ENCODE data around the gene BBS9.
"Not testable (repeated sequence)": the region's sequence is repeated elsewhere in the genome, so short reads cannot be mapped to it uniquely, and the experiment has no call there.

Gene BBS9

DNA sequence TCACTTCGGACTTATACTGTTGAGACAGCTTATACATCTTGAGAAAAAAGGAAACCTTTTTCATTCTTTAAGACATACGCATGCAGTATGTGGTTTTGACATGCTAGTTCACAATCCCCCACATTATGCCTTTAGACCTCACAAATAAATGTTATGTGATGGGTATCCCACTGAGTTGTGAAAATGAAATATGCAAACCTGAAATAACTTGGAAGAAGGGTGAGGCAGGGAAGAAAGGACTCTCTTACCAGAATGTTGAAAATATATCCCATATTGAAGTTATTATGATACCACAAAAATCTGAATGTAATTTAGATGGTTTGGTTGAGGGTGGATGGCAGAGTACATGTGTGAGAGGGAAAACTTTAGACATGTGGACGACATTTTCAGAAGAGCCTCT is 379.8 kb downstream of the BBS9 start:
- DNase-seq = no peak

DNA sequence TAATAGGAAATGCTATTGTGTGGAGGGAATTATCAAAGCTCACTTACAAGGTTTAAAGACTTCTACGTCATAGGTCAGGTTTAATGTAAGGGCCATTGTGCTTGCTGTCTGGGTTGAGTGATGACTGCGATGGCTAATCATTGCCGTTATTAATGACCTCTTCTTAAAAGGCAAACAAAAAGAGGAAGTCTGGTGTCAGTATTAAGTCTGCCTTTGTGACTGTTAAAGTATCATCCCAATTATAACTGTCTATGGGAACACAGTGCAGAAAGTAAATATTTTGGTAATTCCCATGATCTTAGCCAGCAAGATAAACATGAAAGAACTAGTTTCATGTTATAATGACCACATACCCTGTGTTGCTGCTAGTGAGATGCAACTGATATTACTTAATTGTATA is 382.4 kb downstream of the BBS9 start:
- DNase-seq = no peak

DNA sequence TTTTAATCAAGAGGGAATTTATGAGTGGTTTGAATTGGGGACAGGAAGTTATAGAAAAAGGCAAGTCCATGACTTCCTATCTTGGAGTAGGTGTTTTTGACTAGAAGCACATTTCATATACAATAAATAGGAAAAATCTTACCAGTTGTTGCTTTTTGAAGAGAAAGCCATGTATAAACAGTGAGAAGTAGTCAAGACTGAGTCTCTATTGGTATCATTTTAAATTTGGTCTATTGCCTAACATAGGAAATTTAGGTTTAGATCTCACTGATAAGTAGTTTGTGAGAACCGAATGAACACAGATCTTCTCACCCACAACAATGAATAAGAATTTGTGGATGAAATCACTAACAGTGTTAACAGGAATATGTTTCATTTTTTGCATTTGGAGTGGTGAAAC is 387.2 kb downstream of the BBS9 start:
- no peak for DNase-seq

GRCh38 chr7:33517191-33517590 is 387.8 kb downstream of the BBS9 start:
- peak; percentile 70 for DNase-seq

GRCh38 chr7:33527008-33527407 is 397.6 kb downstream of the BBS9 start:
- DNase-seq = peak; percentile 21

DNA sequence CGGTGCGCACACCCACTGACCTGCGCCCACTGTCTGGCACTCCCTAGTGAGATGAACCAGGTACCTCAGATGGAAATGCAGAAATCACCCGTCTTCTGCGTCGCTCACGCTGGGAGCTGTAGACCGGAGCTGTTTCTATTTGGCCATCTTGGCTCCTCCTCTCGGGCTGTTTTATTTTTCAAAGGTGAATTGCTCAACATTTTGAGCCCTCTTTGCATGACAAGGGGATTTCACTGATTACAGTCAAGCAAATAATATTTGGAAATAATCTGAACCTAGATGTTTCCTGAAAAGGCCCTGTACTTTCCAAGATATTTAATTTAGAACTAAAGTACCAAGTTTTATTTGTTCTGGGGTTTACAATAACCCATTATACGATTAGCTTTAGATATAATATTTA is 398.2 kb downstream of the BBS9 start:
- DNase-seq = not testable (repeated sequence)

DNA sequence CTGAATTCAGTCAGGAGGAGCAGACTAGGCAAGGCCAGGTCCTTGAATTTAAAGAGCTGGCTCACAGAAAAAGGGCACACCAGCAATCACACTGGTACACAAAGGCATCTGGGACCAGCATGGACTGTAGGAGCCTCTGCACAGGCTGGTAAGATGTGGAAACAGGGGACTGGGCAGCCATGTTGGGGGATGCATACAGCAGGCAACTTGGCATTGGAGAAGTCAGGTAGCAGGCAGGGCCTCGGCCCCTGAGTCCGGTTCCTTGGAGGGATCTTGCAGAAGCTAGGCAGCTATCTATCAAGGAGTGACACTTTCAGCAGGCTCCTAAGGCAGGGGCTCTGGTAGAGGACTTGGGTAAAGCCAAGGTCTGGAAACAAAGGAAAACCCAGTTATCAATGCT is 399.7 kb downstream of the BBS9 start:
- no peak for DNase-seq

DNA sequence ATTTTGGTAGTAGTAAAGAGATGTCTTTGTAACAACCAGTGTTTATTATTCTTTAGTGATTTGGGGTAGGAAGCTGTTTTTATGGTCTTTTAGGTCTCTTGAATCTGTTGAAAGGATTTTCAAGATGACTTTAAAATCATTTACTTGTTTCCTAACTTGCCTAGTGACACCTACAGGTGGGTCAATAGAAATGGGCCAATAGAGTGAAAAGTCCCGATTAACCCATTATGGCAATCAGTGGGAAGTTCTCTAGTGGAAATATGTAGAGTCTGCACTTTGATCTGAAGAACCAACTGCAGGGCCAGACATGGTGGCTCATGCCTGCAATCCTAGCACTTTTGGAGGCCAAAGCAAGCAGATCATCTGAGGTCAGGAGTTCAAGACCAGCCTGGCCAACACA is 401.3 kb downstream of the BBS9 start:
- no peak for DNase-seq

DNA sequence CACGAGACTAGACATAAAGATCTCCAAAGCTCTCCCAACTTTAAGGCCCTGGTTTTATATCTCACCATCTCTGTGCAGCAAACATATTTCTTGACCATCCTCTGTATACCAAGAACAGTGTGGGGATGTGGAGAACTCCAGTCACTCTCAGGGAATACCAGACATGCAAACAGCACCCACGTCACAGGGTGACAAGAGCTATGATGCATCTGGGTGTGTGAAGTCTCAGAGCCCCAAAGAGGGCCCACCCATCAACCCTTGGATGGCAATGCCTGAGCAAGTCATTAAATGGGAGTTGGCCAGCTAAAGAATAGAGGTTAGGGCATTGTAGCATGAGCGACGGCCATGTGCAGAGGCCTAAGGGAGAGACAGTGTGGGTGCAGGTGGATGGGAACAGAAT is 402.5 kb downstream of the BBS9 start:
- DNase-seq = no peak

DNA sequence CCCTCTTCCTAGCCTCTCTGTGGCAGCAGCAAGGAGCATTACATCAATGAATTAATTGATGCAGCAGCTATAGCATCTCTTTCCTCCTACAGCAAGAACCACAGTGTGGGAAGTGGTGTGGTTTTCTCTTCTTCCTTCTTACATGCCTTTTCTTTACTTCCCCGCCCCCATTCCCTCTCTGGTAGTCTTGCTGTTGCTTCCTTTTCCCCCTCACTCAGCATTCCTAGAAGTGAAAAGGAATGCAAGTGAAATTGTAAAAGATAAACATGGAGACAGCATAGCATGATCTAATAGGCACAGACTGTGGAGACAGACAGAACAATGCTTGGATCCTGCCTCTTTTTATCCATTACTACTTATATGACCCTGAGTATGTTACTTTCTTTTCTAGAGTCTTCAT is 405.5 kb downstream of the BBS9 start:
- DNase-seq = no peak

DNA sequence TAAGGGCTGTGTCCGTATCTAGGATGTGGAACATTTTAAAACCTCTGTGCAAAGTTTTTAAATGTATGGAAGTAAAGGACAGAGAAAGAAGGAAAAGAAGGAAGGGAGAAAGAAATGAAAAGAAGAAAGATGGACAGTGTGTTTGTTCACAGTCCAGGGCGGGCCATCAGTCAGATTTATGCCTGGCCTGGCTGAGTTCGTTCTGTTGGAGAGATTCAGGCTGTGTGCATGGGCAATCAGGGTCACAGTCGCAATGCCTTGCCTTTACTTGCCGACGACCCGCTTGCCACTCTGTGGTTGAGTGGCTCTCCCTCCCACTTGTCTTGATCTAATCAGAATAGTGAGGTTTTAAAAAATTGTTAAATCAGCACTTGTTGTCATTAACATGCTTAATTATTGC is 406.6 kb downstream of the BBS9 start:
- DNase-seq = no peak

DNA sequence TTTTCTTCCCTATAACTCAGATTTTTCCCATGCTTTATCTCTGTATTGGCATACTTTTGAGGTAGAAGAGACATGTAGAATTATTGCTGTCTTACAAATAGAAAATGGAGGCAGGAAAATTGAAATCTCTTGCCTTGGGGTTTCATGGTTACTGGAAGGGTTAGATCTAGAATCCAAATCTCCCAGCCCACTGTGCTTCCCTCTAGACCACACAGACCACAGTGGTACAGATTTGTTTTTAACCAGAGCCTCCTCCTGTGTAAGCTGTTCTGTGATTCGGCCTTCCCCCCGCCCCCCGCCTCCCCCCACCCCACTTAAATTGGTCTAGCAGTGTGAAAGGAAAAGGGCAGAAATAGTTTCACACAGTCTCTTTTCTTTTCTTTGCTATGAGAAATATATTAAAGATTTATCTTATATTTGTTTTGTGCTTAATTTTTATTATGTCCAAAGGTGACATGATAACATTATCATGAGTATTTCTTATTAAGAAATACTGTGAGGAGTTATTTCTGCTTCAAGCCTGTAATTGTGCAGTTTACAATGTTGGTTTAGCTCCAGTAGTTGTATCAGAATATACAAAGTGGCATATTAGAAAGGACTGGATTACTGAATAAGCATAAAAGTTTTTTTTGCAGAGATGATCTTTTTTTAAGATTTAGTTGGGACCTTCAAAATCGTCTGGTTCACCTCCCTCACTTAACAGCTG is 407.2 kb downstream of the BBS9 start:
- DNase-seq = no peak

DNA sequence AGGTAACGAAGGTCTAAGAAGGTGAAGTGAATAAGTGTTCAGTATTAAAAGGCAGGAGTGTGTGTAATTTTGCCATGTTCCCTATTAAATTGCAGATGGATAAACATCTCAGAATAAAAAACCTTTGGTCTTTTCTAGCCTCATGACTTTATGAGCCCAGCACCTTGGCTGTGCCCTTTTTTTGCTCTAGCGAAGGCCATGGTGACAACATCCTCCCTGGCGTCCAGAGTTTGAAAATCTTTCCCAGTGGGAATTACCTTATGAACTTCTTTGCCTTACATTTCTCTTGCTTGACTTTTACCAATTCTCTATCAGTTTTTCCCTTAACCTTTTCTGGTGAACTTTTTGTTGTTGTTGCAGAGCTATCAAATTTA is 407.7 kb downstream of the BBS9 start:
- DNase-seq = no peak

DNA sequence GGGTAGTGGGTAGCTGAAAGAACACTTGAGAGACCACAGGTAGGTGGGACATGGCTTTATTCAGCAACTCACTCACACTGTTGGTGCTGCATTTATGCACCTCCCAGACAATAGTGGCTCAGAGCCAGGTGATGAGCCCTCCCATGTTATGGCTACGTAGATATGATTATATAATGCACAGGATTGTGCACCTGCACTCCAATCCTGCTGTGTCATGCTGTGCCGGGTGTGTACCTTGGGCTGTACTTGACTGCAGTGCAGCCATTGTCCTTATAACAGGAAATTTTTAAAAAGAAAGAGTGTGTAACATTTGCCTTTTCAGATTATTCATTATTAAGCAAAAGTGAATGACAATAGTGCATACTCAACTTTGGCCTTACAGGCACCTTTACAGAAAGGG is 409.8 kb downstream of the BBS9 start:
- no peak for DNase-seq

DNA sequence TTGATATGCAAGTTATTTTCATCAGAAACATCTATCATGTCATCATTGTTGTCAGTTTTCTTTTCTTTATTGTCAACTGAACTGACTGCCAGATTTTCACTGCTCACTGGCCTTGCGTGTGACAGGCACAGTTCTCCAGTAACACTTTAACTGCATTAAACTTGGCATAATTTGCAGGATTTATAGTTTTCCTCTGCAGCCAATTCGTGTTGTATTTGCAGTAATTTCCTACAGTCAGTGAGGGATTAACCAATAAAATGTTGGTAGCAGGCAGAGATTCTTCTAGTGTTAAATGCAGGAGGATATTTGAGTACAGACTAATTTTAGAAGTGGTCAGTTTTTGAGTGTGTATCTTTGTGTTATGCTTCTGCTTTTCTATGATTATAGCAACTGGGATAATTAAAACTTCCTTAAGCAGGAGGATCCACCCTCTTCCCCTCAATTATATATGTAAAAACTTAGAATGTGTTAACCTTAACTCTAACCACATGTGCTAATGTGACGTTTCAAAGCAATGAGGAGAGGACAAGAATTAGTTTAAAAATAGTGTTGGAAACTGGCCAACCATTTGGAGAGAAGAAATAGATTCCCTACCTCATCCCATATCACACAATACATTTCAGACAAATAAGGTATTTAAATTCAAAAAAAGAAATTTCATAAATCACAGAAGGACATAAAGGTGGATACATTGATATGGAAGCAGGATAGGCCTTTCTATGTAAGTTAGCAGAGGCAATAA is 410.5 kb downstream of the BBS9 start:
- DNase-seq = no peak

DNA sequence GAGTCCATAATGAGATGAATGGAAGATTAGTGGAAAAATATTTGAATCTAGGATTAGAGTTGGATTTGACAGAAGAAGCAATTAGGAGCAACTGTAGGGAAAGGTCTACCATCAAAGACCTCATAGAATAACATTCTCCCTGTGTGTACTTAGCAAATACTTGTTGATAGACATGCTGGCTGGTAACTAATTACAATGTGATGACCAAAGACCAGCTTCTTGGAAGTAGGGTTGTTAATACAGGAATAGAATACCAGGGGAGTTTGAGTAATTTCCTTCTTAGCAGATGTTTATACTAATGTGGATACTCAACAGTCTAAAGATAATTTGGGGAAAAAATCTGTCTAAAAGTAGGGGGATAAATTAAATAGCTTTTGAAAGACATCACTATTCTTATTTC is 418.5 kb downstream of the BBS9 start:
- DNase-seq = no peak

DNA sequence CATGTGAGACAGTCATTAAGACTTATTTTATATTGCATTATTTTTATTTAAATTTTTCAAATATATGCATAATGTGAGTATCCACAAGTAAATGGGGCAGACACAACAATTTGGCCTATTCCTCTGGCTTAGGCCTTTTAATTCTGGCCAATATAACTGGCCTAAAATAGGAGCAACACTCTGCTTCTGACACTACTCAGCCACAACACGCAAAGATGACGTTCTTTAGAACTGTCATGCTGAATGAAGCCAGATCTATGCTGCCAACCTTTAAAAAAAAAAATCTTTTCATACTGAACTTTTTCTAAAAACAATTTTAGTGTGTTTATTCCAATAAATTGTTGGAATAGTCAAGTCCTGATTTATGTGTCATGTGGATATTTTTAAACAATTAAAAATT is 421.0 kb downstream of the BBS9 start:
- DNase-seq = no peak

GRCh38 chr7:33550979-33551378 is 421.6 kb downstream of the BBS9 start:
- no peak for DNase-seq

DNA sequence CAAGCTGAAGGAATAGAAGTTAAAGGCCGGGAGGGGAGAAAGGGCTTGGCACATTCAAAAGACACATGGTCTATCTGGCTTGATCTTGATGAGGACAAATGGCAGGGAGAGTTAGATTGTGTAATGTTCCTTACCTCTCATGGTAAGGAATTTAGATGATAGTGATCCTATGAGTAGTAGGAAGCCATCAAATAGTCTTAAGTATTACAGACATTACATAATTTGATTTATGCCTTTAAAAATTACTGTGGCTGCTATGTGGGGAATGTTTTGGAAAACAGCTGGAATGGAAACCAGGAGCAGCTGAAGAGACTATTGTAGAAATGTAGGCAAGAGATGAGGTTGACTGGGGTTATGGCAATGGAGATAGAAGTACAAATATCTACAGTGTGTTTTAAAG is 424.7 kb downstream of the BBS9 start:
- no peak for DNase-seq

GRCh38 chr7:33554576-33554975 is 425.2 kb downstream of the BBS9 start:
- DNase-seq = no peak

GRCh38 chr7:33556472-33556871 is 427.1 kb downstream of the BBS9 start:
- DNase-seq = no peak

- no peak for DNase-seq
Observed at GRCh38 chr7:33558549-33559323, 429.4 kb downstream of the BBS9 start.

GRCh38 chr7:33559324-33559710 is 430.0 kb downstream of the BBS9 start:
- DNase-seq = no peak

DNA sequence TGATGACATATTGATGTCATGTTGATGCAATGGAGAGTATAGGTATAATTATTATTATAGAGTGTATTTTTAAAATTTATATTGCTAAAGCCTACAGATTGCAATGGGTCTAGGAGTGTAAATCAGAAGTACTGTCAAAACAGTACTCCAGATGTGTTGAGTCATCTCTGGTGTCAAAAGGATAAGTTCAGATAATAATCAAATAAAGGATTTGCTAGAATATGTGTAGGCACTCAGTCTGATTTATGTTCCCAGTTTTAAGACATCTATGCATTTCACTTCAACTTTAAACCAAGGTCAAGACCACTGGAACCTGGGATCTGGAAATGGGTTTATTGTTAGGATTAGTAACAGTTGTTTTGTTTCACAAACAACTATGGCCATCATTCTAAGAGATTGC is 433.6 kb downstream of the BBS9 start:
- no peak for DNase-seq

All from NCI-H1105 (cell line).